Ishikawa (cell line): ENCODE measurements around the gene RBM27.

Experiments
- EP300 ChIP-seq: IDR thresholded peaks from 2 replicates; pipeline ENCODE4 v1.6.1; 2012; ENCODE audit warnings: borderline replicate concordance
- FOXM1 ChIP-seq: IDR thresholded peaks from 2 replicates; pipeline ENCODE4 v1.6.1; 2012; ENCODE audit warnings: low read depth, borderline replicate concordance
- TAF1 ChIP-seq: IDR thresholded peaks from 2 replicates; pipeline ENCODE4 v1.6.1; 2012; ENCODE audit warnings: low read depth, mild to moderate bottlenecking
- YY1 ChIP-seq: IDR thresholded peaks from 2 replicates; pipeline ENCODE4 v1.6.1; 2012; ENCODE audit warnings: low read depth
- TF ChIP-seq, protein P1 (sequence below): IDR thresholded peaks from 2 replicates; pipeline ENCODE4 v1.6.1; 2012
- TF ChIP-seq, protein P2 (sequence below): IDR thresholded peaks from 2 replicates; pipeline ENCODE4 v1.6.1; 2012; ENCODE audit warnings: low read depth, mild to moderate bottlenecking

DNA sequence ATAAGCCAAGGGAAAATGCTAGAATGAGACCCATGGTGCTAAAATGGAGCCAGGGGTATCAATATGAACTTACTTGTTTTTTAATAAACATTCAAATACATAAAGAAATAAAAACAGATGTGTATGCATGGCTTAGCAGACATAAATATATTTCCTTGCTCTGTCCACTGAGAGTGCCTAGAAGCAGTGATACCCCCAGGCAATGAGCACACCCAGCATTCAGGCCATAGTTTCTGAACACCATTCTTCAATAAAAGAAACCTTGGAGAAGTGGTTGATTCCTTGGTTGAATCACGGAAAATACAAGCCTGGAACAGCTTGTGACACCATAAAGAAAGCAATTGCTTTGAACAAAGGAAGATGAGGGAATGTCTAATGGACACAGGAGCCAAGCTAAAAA lies 37.5 kb upstream of the RBM27 start:
- TF ChIP-seq EP300 (no peak), TAF1 (no peak), FOXM1 (no peak), YY1 (no peak)
- TF ChIP-seq, protein P1, sequence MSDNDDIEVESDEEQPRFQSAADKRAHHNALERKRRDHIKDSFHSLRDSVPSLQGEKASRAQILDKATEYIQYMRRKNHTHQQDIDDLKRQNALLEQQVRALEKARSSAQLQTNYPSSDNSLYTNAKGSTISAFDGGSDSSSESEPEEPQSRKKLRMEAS, result no peak
- TF ChIP-seq, protein P2, sequence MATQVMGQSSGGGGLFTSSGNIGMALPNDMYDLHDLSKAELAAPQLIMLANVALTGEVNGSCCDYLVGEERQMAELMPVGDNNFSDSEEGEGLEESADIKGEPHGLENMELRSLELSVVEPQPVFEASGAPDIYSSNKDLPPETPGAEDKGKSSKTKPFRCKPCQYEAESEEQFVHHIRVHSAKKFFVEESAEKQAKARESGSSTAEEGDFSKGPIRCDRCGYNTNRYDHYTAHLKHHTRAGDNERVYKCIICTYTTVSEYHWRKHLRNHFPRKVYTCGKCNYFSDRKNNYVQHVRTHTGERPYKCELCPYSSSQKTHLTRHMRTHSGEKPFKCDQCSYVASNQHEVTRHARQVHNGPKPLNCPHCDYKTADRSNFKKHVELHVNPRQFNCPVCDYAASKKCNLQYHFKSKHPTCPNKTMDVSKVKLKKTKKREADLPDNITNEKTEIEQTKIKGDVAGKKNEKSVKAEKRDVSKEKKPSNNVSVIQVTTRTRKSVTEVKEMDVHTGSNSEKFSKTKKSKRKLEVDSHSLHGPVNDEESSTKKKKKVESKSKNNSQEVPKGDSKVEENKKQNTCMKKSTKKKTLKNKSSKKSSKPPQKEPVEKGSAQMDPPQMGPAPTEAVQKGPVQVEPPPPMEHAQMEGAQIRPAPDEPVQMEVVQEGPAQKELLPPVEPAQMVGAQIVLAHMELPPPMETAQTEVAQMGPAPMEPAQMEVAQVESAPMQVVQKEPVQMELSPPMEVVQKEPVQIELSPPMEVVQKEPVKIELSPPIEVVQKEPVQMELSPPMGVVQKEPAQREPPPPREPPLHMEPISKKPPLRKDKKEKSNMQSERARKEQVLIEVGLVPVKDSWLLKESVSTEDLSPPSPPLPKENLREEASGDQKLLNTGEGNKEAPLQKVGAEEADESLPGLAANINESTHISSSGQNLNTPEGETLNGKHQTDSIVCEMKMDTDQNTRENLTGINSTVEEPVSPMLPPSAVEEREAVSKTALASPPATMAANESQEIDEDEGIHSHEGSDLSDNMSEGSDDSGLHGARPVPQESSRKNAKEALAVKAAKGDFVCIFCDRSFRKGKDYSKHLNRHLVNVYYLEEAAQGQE, result no peak
